ENCODE measurements around the gene PDE6H. TPM values are rescaled to one million over a fixed set of nuclear protein-coding genes. Genes with fewer than 3 reads are reported as not detected.

Gene PDE6H
- total and polyA plus RNA-seq, 10 of the 15 experiments (the other 5 are each of a cell fraction or from before 2014, with no cell fraction given): 0.16 TPM; not detected in 9

DNA sequence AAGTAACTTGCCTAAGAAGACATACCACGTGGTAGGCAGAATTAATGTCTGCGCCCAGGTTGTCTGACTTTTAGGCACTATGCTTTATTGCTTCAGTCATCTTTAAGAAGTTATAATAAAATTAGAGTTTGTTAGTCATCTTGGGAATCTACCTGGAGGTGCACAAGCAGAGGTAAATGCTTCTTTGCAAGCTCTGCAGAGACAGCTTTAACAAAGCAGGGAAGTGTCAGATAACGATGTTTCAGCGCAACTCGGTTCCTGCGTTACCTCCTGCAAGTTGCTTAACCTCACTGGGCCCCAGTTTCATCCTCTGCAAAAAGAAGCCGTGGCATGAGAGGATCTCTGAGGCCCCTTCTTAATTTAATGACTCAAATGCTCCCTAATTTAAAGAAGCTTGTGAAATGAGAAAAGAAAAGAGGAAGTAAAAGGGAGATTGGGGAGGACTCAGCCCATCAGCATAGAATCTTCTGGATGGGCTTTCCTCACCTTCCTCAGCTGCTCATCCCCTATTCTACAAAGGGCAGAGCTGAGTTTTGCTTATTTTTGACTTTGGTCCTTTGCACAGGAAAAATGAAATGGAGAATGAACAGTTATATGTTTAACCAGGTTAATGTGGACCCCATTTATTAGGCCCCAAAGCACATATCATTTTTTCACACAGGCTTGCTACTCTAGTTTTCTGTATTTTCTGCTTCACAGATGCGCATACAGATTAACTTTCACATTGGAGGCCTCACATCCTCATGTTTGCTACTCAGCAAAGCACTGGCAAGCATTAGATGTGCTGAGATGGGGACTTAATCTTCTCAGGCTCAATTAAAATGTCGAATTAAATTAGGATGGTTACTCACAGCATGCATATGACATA is 16.6 kb upstream of the PDE6H start:
- H3K79me2 ChIP-seq (ENCODE audit: control insufficient read depth, insufficient read depth, low read length): peaks cover 100% of the 10 kb centered on the region
- FAIRE-seq (peak; percentile 47), ATAC-seq (peak; percentile 50), DNase-seq (ENCODE audit: low read depth, low spot score) (peak; percentile 76)
- under 1% methylated on average over 9 of the region's 9 CpGs for WGBS (ENCODE audit: insufficient coverage, insufficient replicate concordance, low lambda C conversion rate, missing lambda C conversion rate)
- H2AFZ ChIP-seq (ENCODE audit: control insufficient read depth, low read depth, low read length): peak overlapping the region; percentile 48
- no TSS peak for BruUV-seq (replicated peaks)
- H4K20me1 ChIP-seq (ENCODE audit: control insufficient read depth, insufficient read depth): no peaks in the 10 kb centered on the region
- H3K9ac ChIP-seq (ENCODE audit: control insufficient read depth, insufficient read depth, low read length): peak overlapping the region; percentile 97
- peaks cover 29% of the 10 kb centered on the region for H3K4me1 ChIP-seq (ENCODE audit: control insufficient read depth, insufficient read depth, low read length)
- H3K36me3 ChIP-seq (ENCODE audit: control insufficient read depth in 2 of 2, insufficient read depth in 2 of 2, low read length in 1 of 2): no peaks in the 10 kb centered on the region; a peak in 1 of 4 replicates
- intact Hi-C loops (cut with micrococcal nuclease; ENCODE audit: unreplicated experiment): loop anchor here (5.0 to 10.0 kb wide), 3 partner anchors 341 to 829 kb away; partner anchors contain the start of gene EPS8
- in situ Hi-C loops (cut with MboI): loop anchor here (10.0 to 25.0 kb wide), 3 partner anchors 181 to 569 kb away; a partner anchor contains a TSS
- no peaks in the 10 kb centered on the region for H3K27me3 ChIP-seq (replicated peaks in 1 of 2; ENCODE audit: control insufficient read depth in 2 of 2, insufficient read depth in 2 of 2, low read length in 1 of 2)
- H3K4me3 ChIP-seq: peak overlapping the region; percentile 80
- ChIA-PET SMC1A (ENCODE audit: uncharacterized antibody, unreplicated experiment) (interaction anchor here (1.1 to 4.5 kb wide), 8 partner anchors 8 to 776 kb away, joined by 3 to 33 read pairs (median 4); partner anchors contain the start of gene ERP27), POLR2A (interaction anchor here (0.8 to 1.2 kb wide), 3 partner anchors 24 to 186 kb away, joined by 3 to 4 read pairs (median 3); a partner anchor contains a TSS), RAD21 (ENCODE audit: unreplicated experiment) (interaction anchor here (0.9 to 4.4 kb wide), 4 partner anchors 8 to 185 kb away, joined by 3 to 24 read pairs (median 4); a partner anchor contains a TSS), CTCF (interaction anchor here (1.0 to 2.1 kb wide), 2 partner anchors 10 to 39 kb away, joined by 5 read pairs; no protein-coding TSS in a partner anchor)
- peak overlapping the region; percentile 94 for H3K27ac ChIP-seq (ENCODE audit: control insufficient read depth, insufficient read depth)
- no peaks in the 10 kb centered on the region for H3K9me3 ChIP-seq (replicated peaks; ENCODE audit: control insufficient read depth, insufficient read depth, low read length)
- peak overlapping the region; percentile 85 for H3K4me2 ChIP-seq (ENCODE audit: control insufficient read depth, insufficient read depth)
- TF ChIP-seq, protein P1, sequence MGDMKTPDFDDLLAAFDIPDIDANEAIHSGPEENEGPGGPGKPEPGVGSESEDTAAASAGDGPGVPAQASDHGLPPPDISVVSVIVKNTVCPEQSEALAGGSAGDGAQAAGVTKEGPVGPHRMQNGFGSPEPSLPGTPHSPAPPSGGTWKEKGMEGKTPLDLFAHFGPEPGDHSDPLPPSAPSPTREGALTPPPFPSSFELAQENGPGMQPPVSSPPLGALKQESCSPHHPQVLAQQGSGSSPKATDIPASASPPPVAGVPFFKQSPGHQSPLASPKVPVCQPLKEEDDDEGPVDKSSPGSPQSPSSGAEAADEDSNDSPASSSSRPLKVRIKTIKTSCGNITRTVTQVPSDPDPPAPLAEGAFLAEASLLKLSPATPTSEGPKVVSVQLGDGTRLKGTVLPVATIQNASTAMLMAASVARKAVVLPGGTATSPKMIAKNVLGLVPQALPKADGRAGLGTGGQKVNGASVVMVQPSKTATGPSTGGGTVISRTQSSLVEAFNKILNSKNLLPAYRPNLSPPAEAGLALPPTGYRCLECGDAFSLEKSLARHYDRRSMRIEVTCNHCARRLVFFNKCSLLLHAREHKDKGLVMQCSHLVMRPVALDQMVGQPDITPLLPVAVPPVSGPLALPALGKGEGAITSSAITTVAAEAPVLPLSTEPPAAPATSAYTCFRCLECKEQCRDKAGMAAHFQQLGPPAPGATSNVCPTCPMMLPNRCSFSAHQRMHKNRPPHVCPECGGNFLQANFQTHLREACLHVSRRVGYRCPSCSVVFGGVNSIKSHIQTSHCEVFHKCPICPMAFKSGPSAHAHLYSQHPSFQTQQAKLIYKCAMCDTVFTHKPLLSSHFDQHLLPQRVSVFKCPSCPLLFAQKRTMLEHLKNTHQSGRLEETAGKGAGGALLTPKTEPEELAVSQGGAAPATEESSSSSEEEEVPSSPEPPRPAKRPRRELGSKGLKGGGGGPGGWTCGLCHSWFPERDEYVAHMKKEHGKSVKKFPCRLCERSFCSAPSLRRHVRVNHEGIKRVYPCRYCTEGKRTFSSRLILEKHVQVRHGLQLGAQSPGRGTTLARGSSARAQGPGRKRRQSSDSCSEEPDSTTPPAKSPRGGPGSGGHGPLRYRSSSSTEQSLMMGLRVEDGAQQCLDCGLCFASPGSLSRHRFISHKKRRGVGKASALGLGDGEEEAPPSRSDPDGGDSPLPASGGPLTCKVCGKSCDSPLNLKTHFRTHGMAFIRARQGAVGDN (IDR thresholded peaks at IDR 0.05): peak; percentile 38; the same call in 1 of the 2 replicates
- TF ChIP-seq ETV6 (conservative IDR thresholded peaks at IDR 0.05 in 1 of 2, IDR thresholded peaks at IDR 0.05 in 1 of 2; ENCODE audit: borderline replicate concordance in 1 of 2, low read depth in 1 of 2) (peak in 1 of 2 experiments; percentile 53; a peak in 1 of 4 replicates), KDM1A (IDR thresholded peaks at IDR 0.05; ENCODE audit: borderline replicate concordance) (no peak), POLR2AphosphoS2 (IDR thresholded peaks at IDR 0.05; ENCODE audit: low read depth, low read length) (0 out of 2 replicates have a peak, but pooled peaks have one; percentile 4), KAT2A (conservative IDR thresholded peaks at IDR 0.05; ENCODE audit: control insufficient read depth, low read depth, low read length) (no peak), FOS (IDR thresholded peaks at IDR 0.05; ENCODE audit: borderline replicate concordance, extremely low read depth, insufficient read length) (no peak), BHLHE40 (IDR thresholded peaks at IDR 0.05; ENCODE audit: borderline replicate concordance in 1 of 2, low read depth in 2 of 2, low read length in 1 of 2) (0 out of 4 replicates have a peak, but pooled peaks of 1 of the 2 experiments have one; percentile 24), POLR2A (IDR thresholded peaks at IDR 0.05; ENCODE audit: low read depth, low read length) (peak; percentile 54; the same call in 1 of the 2 replicates), ATF7 (IDR thresholded peaks at IDR 0.05; ENCODE audit: low read depth) (peak; percentile 56), SREBF2 (IDR thresholded peaks at IDR 0.05; ENCODE audit: low read length) (no peak), MEF2B (IDR thresholded peaks at IDR 0.05; ENCODE audit: partially characterized antibody, poor library complexity, severe bottlenecking) (peak; percentile 38), RUNX3 (IDR thresholded peaks at IDR 0.05; ENCODE audit: low read length) (peak; percentile 19; the same call in 1 of the 2 replicates), NBN (IDR thresholded peaks at IDR 0.05) (peak; percentile 66; the same call in 1 of the 2 replicates)
- TF ChIP-seq, protein P2, sequence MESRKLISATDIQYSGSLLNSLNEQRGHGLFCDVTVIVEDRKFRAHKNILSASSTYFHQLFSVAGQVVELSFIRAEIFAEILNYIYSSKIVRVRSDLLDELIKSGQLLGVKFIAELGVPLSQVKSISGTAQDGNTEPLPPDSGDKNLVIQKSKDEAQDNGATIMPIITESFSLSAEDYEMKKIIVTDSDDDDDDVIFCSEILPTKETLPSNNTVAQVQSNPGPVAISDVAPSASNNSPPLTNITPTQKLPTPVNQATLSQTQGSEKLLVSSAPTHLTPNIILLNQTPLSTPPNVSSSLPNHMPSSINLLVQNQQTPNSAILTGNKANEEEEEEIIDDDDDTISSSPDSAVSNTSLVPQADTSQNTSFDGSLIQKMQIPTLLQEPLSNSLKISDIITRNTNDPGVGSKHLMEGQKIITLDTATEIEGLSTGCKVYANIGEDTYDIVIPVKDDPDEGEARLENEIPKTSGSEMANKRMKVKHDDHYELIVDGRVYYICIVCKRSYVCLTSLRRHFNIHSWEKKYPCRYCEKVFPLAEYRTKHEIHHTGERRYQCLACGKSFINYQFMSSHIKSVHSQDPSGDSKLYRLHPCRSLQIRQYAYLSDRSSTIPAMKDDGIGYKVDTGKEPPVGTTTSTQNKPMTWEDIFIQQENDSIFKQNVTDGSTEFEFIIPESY (IDR thresholded peaks at IDR 0.05): no peak
- TF ChIP-seq, protein P3, sequence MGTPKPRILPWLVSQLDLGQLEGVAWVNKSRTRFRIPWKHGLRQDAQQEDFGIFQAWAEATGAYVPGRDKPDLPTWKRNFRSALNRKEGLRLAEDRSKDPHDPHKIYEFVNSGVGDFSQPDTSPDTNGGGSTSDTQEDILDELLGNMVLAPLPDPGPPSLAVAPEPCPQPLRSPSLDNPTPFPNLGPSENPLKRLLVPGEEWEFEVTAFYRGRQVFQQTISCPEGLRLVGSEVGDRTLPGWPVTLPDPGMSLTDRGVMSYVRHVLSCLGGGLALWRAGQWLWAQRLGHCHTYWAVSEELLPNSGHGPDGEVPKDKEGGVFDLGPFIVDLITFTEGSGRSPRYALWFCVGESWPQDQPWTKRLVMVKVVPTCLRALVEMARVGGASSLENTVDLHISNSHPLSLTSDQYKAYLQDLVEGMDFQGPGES (IDR thresholded peaks at IDR 0.05): no peak
